Airway epithelial cell (primary cell): ENCODE measurements around the gene ZNF48. TPM values are rescaled to one million over a fixed set of nuclear protein-coding genes. Genes with fewer than 3 reads are reported as not detected.

Experiments used
- total RNA-seq: library from RNA; depleted of rRNA; stranded (reverse); fragments of >200 nt; gene quantifications from 2 replicates; pipeline ENCODE4 v1.2.3, GENCODE V29; 2015

The ZNF48 gene
- total RNA-seq: 8.3 and 9.5 TPM in 2 replicates

GRCh38 chr16:30395155-30395991 lies at the start of gene ZNF48:
TSS of gene ZNF48 (plus strand) at chr16:30395420. CDS start at chr16:30395795, 375 bp downstream.

GRCh38 chr16:30355144-30355953 lies 39.9 kb upstream of the ZNF48 start, which contains the start of gene CD2BP2:
TSS of gene CD2BP2 (minus strand) at chr16:30355308. CDS start at chr16:30354681, 627 bp downstream.

GRCh38 chr16:30370456-30371247 lies 24.6 kb upstream of the ZNF48 start, which contains the start of gene TBC1D10B:
TSS of gene TBC1D10B (minus strand) at chr16:30370494. CDS start at chr16:30370183, 311 bp downstream.

GRCh38 chr16:30374538-30374937 lies 20.7 kb upstream of the ZNF48 start, which contains the start of gene MYL11:
TSS of gene MYL11 (plus strand) at chr16:30374802. CDS start at chr16:30374858, 56 bp downstream.

GRCh38 chr16:30382111-30382881 lies 12.9 kb upstream of the ZNF48 start, which contains the start of gene SEPTIN1:
TSS of gene SEPTIN1 (minus strand) at chr16:30382561. CDS start at chr16:30382542, 19 bp downstream.

DNA sequence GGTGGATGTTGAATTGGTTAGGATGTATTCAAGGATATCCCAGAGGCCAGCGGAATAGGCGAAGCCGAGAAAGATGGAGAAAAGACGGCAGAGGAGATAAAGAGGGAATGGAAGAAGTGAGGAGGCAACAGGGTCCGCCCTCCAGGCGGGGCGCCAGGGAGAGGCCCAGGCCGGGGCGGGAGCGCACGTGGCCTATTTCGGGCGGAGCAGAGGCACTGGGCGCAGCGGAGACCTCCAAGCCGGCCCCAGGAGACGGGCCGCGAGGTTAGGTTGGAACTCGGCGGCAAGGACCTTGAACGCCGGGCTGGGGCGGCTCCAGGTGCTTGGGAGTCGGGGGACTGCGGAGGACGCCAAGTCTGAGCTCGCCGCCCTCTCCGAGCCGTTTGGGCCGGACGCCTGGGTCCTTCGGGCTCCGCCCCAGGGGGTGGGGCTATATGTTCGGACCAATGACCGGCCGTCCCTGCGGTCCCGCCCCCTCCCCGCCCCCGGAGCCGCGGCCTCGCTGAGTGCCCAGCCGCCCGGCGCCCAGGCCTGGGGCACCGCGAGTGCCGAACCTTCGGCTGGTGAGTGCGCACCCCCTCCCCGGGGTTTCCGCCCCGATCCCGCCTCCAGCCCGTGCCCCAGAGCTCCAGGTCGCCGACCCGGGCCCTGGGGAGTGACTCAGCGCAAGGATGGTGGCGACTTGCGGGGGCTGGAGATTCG lies 12.0 kb downstream of the ZNF48 start, which contains the start of gene ZNF771:
Gene ZNF771, plus strand, starts transcription at position 505 of the 702 bp plus-strand sequence. CDS start 448 bp downstream, outside the sequence.

GRCh38 chr16:30429678-30430427 lies 34.6 kb downstream of the ZNF48 start, which contains the start of gene DCTPP1:
TSS of gene DCTPP1 (minus strand) at chr16:30430030. CDS start at chr16:30429980, 50 bp downstream.

DNA sequence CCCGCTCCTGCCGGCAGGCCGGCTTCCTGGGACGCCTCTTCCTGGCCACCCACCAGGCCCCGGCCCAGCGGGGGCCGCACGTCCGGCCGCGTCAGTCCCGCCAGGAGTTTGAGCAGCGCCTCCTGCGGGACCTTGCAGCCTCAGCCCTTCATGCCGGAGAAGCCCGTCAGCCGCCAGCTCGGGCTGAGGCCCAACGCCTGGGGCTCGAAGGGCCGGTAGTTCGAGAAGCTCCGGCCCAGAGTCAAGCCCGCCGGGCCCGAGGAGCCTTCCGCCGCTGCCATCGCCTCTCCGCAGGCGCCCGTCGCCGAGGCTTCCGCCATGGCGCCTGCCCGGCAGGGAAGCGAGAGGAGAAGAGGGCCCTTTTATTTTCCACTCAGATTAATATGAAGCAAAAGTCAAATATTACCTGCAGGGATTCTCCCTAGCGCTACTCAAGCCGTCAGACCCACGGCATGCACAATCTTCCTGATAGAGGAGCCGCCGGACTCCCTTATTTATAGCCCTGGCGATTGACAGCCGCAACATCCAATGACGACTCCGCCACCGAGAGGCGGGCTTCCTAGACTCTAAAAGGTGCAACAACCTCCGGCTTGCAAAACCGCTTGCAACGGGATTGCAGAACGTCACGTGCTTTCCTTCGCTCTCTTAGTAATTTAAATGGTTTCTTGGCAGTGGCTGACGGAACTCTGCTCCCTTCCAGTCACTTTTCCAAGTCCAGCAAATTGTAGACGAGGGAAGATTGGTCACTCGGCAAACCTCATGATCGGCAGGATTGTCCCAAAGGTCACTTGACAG lies 50.4 kb downstream of the ZNF48 start, which contains the start of gene SEPHS2:
Gene SEPHS2, minus strand, starts transcription at position 467 of the 795 bp plus-strand sequence. Its CDS starts 147 bp downstream, at position 320.

Other genes starting within 250 kb of the ZNF48 start
- 16.2 and 18.6 TPM in 2 replicates for gene CORO1A, start 211.8 kb upstream of the ZNF48 start, total RNA-seq
- 254 and 612 TPM in 2 replicates for gene BOLA2B, start 201.8 kb upstream of the ZNF48 start, total RNA-seq
- gene SLX1A, start 201.5 kb upstream of the ZNF48 start, total RNA-seq: 38.1 and 64.8 TPM in 2 replicates
- gene SULT1A3, start 196.2 kb upstream of the ZNF48 start, total RNA-seq: 0.98 and 7.1 TPM in 2 replicates
- 0.21 TPM in 1 of 2 replicates, not detected in the other for gene NPIPB13, start 146.9 kb upstream of the ZNF48 start, total RNA-seq
- gene CD2BP2, start 40.1 kb upstream of the ZNF48 start, total RNA-seq: 38.1 and 39.5 TPM in 2 replicates
- 35.3 and 37.5 TPM in 2 replicates for gene TBC1D10B, start 24.9 kb upstream of the ZNF48 start, total RNA-seq
- not detected in 2 replicates for gene MYL11, start 20.6 kb upstream of the ZNF48 start, total RNA-seq
- not detected in 2 replicates for gene SEPTIN1, start 12.9 kb upstream of the ZNF48 start, total RNA-seq
- gene ZNF771, start 12.2 kb downstream of the ZNF48 start, total RNA-seq: 7.9 and 19.4 TPM in 2 replicates
- gene DCTPP1, start 34.6 kb downstream of the ZNF48 start, total RNA-seq: 48.1 and 55.7 TPM in 2 replicates
- 18.9 and 19.5 TPM in 2 replicates for gene SEPHS2, start 50.5 kb downstream of the ZNF48 start, total RNA-seq
- gene ITGAL, start 77.3 kb downstream of the ZNF48 start, total RNA-seq: not detected in 2 replicates
- 27.6 and 31.6 TPM in 2 replicates for gene ZNF768, start 131.1 kb downstream of the ZNF48 start, total RNA-seq
- gene ZNF747, start 139.4 kb downstream of the ZNF48 start, total RNA-seq: 5.5 and 7.0 TPM in 2 replicates
- 6.3 and 8.2 TPM in 2 replicates for gene ZNF764, start 163.0 kb downstream of the ZNF48 start, total RNA-seq
- 8.7 and 11.8 TPM in 2 replicates for gene ZNF688, start 176.3 kb downstream of the ZNF48 start, total RNA-seq
- 3.2 and 4.3 TPM in 2 replicates for gene ZNF785, start 190.3 kb downstream of the ZNF48 start, total RNA-seq
- gene ZNF689, start 215.0 kb downstream of the ZNF48 start, total RNA-seq: 3.4 and 5.5 TPM in 2 replicates